Keratinocyte (primary cell): ENCODE measurements around the gene ACOT7. TPM values are rescaled to one million over a fixed set of nuclear protein-coding genes. Genes with fewer than 3 reads are reported as not detected.

Source experiments
- DNase-seq: peaks from one replicate; pipeline ENCODE4 v3.0.0-alpha.2; 2011; ENCODE audit warnings: low read depth, missing footprints, low spot score
- FAIRE-seq: peaks from 2 replicates; lab custom pipeline; 2011; peaks lifted over from hg19 to GRCh38; lab: Jason Lieb, UNC
- H2AFZ ChIP-seq: 2 replicates; pipeline ENCODE4 v1.6.0; 2012; ENCODE audit warnings: low read length, control low read depth, inconsistent platforms; ENCODE audit not compliant: control insufficient read depth
- H3K27ac ChIP-seq: 2 replicates; pipeline ENCODE4 v1.5.1; 2011; ENCODE audit warnings: low read length; ENCODE audit not compliant: control insufficient read depth, insufficient read depth
- H3K27me3 ChIP-seq: 3 replicates; pipeline ENCODE4 v1.6.0; 2011; ENCODE audit warnings: low read length; ENCODE audit not compliant: control insufficient read depth, insufficient read depth; ENCODE audit errors: extremely low read depth
- H3K36me3 ChIP-seq, 2 experiments: 2 replicates in 1 of 2; 3 replicates in 1 of 2; pipeline ENCODE4 v1.5.1; 2011; ENCODE audit warnings: low read length in 2 of 2, mild to moderate bottlenecking in 1 of 2; ENCODE audit not compliant: control insufficient read depth in 2 of 2, insufficient read depth in 2 of 2; ENCODE audit errors: extremely low read depth in 1 of 2
- H3K4me1 ChIP-seq: 3 replicates; pipeline ENCODE4 v1.5.1; 2011; ENCODE audit warnings: low read length; ENCODE audit not compliant: control insufficient read depth, insufficient read depth; ENCODE audit errors: extremely low read depth
- H3K4me2 ChIP-seq: 3 replicates; pipeline ENCODE4 v1.6.0; 2011; ENCODE audit warnings: low read depth, low read length; ENCODE audit not compliant: control insufficient read depth, insufficient read depth; ENCODE audit errors: extremely low read depth
- H3K4me3 ChIP-seq, 3 experiments: fragments of 200-600 bp in 1 of 3; sonication (generic) in 1 of 3; 2 replicates in 2 of 3; 3 replicates in 1 of 3; pipeline ENCODE4 v1.5.1; 2011 to 2016; ENCODE audit warnings: low read length in 3 of 3, mild to moderate bottlenecking in 3 of 3, control low read depth in 2 of 3, inconsistent platforms in 1 of 3, low read depth in 1 of 3, mixed read lengths in 1 of 3, mixed run types in 1 of 3, moderate library complexity in 1 of 3; ENCODE audit not compliant: control insufficient read depth in 2 of 3, insufficient read depth in 2 of 3; ENCODE audit errors: extremely low read depth in 1 of 3
- H3K79me2 ChIP-seq: 2 replicates; pipeline ENCODE4 v1.6.0; 2012; ENCODE audit warnings: low read length; ENCODE audit not compliant: control insufficient read depth, insufficient read depth
- H3K9ac ChIP-seq: 3 replicates; pipeline ENCODE4 v1.6.0; 2011; ENCODE audit warnings: low read length; ENCODE audit not compliant: control insufficient read depth, insufficient read depth; ENCODE audit errors: extremely low read depth
- H3K9me1 ChIP-seq: 3 replicates; pipeline ENCODE4 v1.6.0; 2011; ENCODE audit warnings: low read length; ENCODE audit not compliant: control insufficient read depth, insufficient read depth; ENCODE audit errors: extremely low read depth
- H3K9me3 ChIP-seq: 2 replicates; pipeline ENCODE4 v1.5.1; 2012; ENCODE audit warnings: low read depth, low read length; ENCODE audit not compliant: control insufficient read depth
- H4K20me1 ChIP-seq: 3 replicates; pipeline ENCODE4 v1.6.0; 2011; ENCODE audit warnings: low read length; ENCODE audit not compliant: control insufficient read depth, insufficient read depth; ENCODE audit errors: extremely low read depth
- CTCF ChIP-seq, 3 experiments: IDR thresholded peaks in 1 of 3; conservative IDR thresholded peaks in 1 of 3; optimal IDR thresholded peaks in 1 of 3; 2 replicates in 2 of 3; 3 replicates in 1 of 3; pipeline versions ENCODE3 to v1.5.1; 2011; ENCODE audit warnings: low read length in 3 of 3, mild to moderate bottlenecking in 3 of 3, moderate library complexity in 2 of 3, control low read depth in 1 of 3, inconsistent platforms in 1 of 3; ENCODE audit not compliant: insufficient read depth in 2 of 3; ENCODE audit errors: extremely low read depth in 1 of 3
- EZH2 ChIP-seq: IDR thresholded peaks from one replicate; pipeline ENCODE4 v1.6.1; 2012; ENCODE audit warnings: inconsistent platforms, mild to moderate bottlenecking, low read length, moderate library complexity
- dilution Hi-C: fragments of 300-500 bp; cut with MboI; formaldehyde crosslinking; loops from one replicate; pipeline ENCODE4 v1.7.0; 2020; ENCODE audit warnings: low sequenced_read_pairs; ENCODE audit not compliant: extremely low pct_ligation_motif_present
- polyA plus RNA-seq, 5 experiments: library from polyadenylated mRNA; depleted of rRNA in 3 of 5; stranded (reverse) in 3 of 5; stranded (forward) in 1 of 5; unstranded in 1 of 5; fragments of >200 nt; gene quantifications; 1 replicate in 1 of 5; 2 replicates in 3 of 5; 3 replicates in 1 of 5; pipeline versions ENCODE4 v1.2.1 to v1.2.3, GENCODE V29; 2011 to 2012; ENCODE audit warnings: missing spikeins in 2 of 5, low read depth in 1 of 5, low replicate concordance in 1 of 5

The ACOT7 gene
- polyA plus RNA-seq, 1 donor (not counting 4 experiments of a cell fraction or from before 2014, with no cell fraction given) = 226 TPM

GRCh38 chr1:6298530-6298929, 95.0 kb downstream of the ACOT7 start:
- H3K9ac ChIP-seq = no peak overlapping the region
- no peaks in the 10 kb centered on the region for H4K20me1 ChIP-seq
- H3K79me2 ChIP-seq = peaks cover 11% of the 10 kb centered on the region
- H3K4me3 ChIP-seq = no peak overlapping the region
- no peak overlapping the region for H3K4me2 ChIP-seq
- no peak overlapping the region for H3K27ac ChIP-seq
- H3K36me3 ChIP-seq = peaks cover 24 to 39% of the 10 kb centered on the region in 2 experiments
- peaks cover 48% of the 10 kb centered on the region for H3K4me1 ChIP-seq
- FAIRE-seq = no peak
- DNase-seq = no peak
- no peaks in the 10 kb centered on the region for H3K9me1 ChIP-seq
- TF ChIP-seq CTCF (optimal IDR thresholded peaks at IDR 0.05 in 1 of 3, IDR thresholded peaks at IDR 0.05 in 1 of 3, conservative IDR thresholded peaks at IDR 0.05 in 1 of 3; ENCODE audit: extremely low read depth in 1 of 3, insufficient read depth in 2 of 3, low read length in 3 of 3) (no peak), EZH2 (no peak)
- no peaks in the 10 kb centered on the region for H3K27me3 ChIP-seq
- no peaks in the 10 kb centered on the region for H3K9me3 ChIP-seq
- no peak overlapping the region for H2AFZ ChIP-seq
- dilution Hi-C loops = no loop called here

GRCh38 chr1:6295910-6296309, 97.7 kb downstream of the ACOT7 start:
- dilution Hi-C loops = no loop called here
- Histone ChIP-seq H3K4me2 (no peak overlapping the region), H3K36me3 (peaks cover 33 to 40% of the 10 kb centered on the region in 2 experiments), H3K79me2 (peaks cover 11% of the 10 kb centered on the region), H3K9ac (no peak overlapping the region), H3K27ac (no peak overlapping the region), H2AFZ (no peak overlapping the region), H3K4me3 (no peak overlapping the region), H3K9me1 (no peaks in the 10 kb centered on the region), H3K4me1 (peaks cover 26% of the 10 kb centered on the region), H3K9me3 (no peaks in the 10 kb centered on the region), H4K20me1 (no peaks in the 10 kb centered on the region), H3K27me3 (no peaks in the 10 kb centered on the region)
- DNase-seq (no peak), FAIRE-seq (no peak)
- no peak for TF ChIP-seq EZH2
- TF ChIP-seq CTCF (optimal IDR thresholded peaks at IDR 0.05 in 1 of 3, IDR thresholded peaks at IDR 0.05 in 1 of 3, conservative IDR thresholded peaks at IDR 0.05 in 1 of 3; ENCODE audit: extremely low read depth in 1 of 3, insufficient read depth in 2 of 3, low read length in 3 of 3) = no peak
